ENCODE data around the gene STX18.
"Not testable (repeated sequence)": the region's sequence is repeated elsewhere in the genome, so short reads cannot be mapped to it uniquely, and the experiment has no call there.

STX18 gene

GRCh38 chr4:4507923-4508322, 33.9 kb downstream of the STX18 start:
- ATAC-seq (ENCODE audit: insufficient read depth, low read depth) (no peak), DNase-seq (no peak)
- TF ChIP-seq EZH2 (IDR thresholded peaks at IDR 0.05; ENCODE audit: borderline replicate concordance, low read depth, low read length, severe bottlenecking) (no peak), CTCF (IDR thresholded peaks at IDR 0.05; ENCODE audit: borderline replicate concordance, extremely low read depth, low read length, poor library complexity, severe bottlenecking) (peak; percentile 50)
- Histone ChIP-seq H3K4me3 (ENCODE audit: low read depth in 1 of 2, low read length in 2 of 2) (no peak overlapping the region), H3K27me3 (ENCODE audit: insufficient read depth, low read length, poor library complexity) (no peaks in the 10 kb centered on the region), H2AFZ (ENCODE audit: low read depth, low read length) (no peak overlapping the region), H3K9ac (ENCODE audit: low read depth, low read length) (no peak overlapping the region), H3K4me1 (ENCODE audit: insufficient read depth, low read length) (peaks cover 16% of the 10 kb centered on the region), H4K20me1 (ENCODE audit: insufficient read depth, low read length) (peaks cover 11% of the 10 kb centered on the region; the same call in 1 of the 2 replicates), H3K9me3 (ENCODE audit: insufficient read depth, low read length, severe bottlenecking) (no peaks in the 10 kb centered on the region), H3K4me2 (ENCODE audit: insufficient read depth, low read length) (no peak overlapping the region), H3K36me3 (ENCODE audit: insufficient read depth, low read length) (no peaks in the 10 kb centered on the region), H3K79me2 (ENCODE audit: insufficient read depth, low read length) (peaks cover 18% of the 10 kb centered on the region; the same call in 1 of the 2 replicates), H3K27ac (ENCODE audit: low read length) (no peak overlapping the region)

- Histone ChIP-seq H3K27me3 (ENCODE audit: insufficient read depth, low read length, poor library complexity) (no peaks in the 10 kb centered on the region), H3K4me2 (ENCODE audit: insufficient read depth, low read length) (no peak overlapping the region), H3K36me3 (ENCODE audit: insufficient read depth, low read length) (no peaks in the 10 kb centered on the region), H3K79me2 (ENCODE audit: insufficient read depth, low read length) (peaks cover 17% of the 10 kb centered on the region; the same call in 1 of the 2 replicates), H3K27ac (ENCODE audit: low read length) (no peak overlapping the region), H3K9me3 (ENCODE audit: insufficient read depth, low read length, severe bottlenecking) (no peaks in the 10 kb centered on the region), H3K4me3 (ENCODE audit: low read depth in 1 of 2, low read length in 2 of 2) (no peak overlapping the region), H3K9ac (ENCODE audit: low read depth, low read length) (no peak overlapping the region), H2AFZ (ENCODE audit: low read depth, low read length) (no peak overlapping the region), H3K4me1 (ENCODE audit: insufficient read depth, low read length) (peaks cover 22% of the 10 kb centered on the region), H4K20me1 (ENCODE audit: insufficient read depth, low read length) (peaks cover 7% of the 10 kb centered on the region; the same call in 1 of the 2 replicates)
- TF ChIP-seq EZH2 (IDR thresholded peaks at IDR 0.05; ENCODE audit: borderline replicate concordance, low read depth, low read length, severe bottlenecking) (no peak), CTCF (IDR thresholded peaks at IDR 0.05; ENCODE audit: borderline replicate concordance, extremely low read depth, low read length, poor library complexity, severe bottlenecking) (no peak)
- DNase-seq (no peak), ATAC-seq (ENCODE audit: insufficient read depth, low read depth) (no peak)
Observed at GRCh38 chr4:4507403-4507802, 34.4 kb downstream of the STX18 start.

- Histone ChIP-seq H3K27ac (ENCODE audit: low read length) (no peak overlapping the region), H3K79me2 (ENCODE audit: insufficient read depth, low read length) (peaks cover 18% of the 10 kb centered on the region)
Observed at GRCh38 chr4:4506961-4507360, 34.9 kb downstream of the STX18 start.

GRCh38 chr4:4505211-4505610, 36.6 kb downstream of the STX18 start:
- not testable (repeated sequence) for H3K36me3 ChIP-seq (ENCODE audit: insufficient read depth, low read length); H2AFZ ChIP-seq (ENCODE audit: low read depth, low read length); H3K27me3 ChIP-seq (ENCODE audit: insufficient read depth, low read length, poor library complexity); ATAC-seq (ENCODE audit: insufficient read depth, low read depth); DNase-seq; H3K9ac ChIP-seq (ENCODE audit: low read depth, low read length); H4K20me1 ChIP-seq (ENCODE audit: insufficient read depth, low read length); H3K4me3 ChIP-seq (ENCODE audit: low read depth in 1 of 2, low read length in 2 of 2); H3K9me3 ChIP-seq (ENCODE audit: insufficient read depth, low read length, severe bottlenecking); H3K4me2 ChIP-seq (ENCODE audit: insufficient read depth, low read length); H3K27ac ChIP-seq (ENCODE audit: low read length)
- Histone ChIP-seq H3K79me2 (ENCODE audit: insufficient read depth, low read length) (peaks cover 28% of the 10 kb centered on the region), H3K4me1 (ENCODE audit: insufficient read depth, low read length) (peaks cover 30% of the 10 kb centered on the region)

More at GRCh38 chr4:4506961-4507360, 34.9 kb downstream of the STX18 start:
- Histone ChIP-seq H4K20me1 (ENCODE audit: insufficient read depth, low read length) (peaks cover 5% of the 10 kb centered on the region; the same call in 1 of the 2 replicates), H3K9ac (ENCODE audit: low read depth, low read length) (no peak overlapping the region), H3K4me3 (ENCODE audit: low read depth in 1 of 2, low read length in 2 of 2) (no peak overlapping the region), H3K4me2 (ENCODE audit: insufficient read depth, low read length) (no peak overlapping the region), H3K27me3 (ENCODE audit: insufficient read depth, low read length, poor library complexity) (no peaks in the 10 kb centered on the region), H3K9me3 (ENCODE audit: insufficient read depth, low read length, severe bottlenecking) (no peaks in the 10 kb centered on the region), H3K36me3 (ENCODE audit: insufficient read depth, low read length) (no peaks in the 10 kb centered on the region), H2AFZ (ENCODE audit: low read depth, low read length) (no peak overlapping the region), H3K4me1 (ENCODE audit: insufficient read depth, low read length) (peaks cover 26% of the 10 kb centered on the region)
- no peak for DNase-seq
- no peak for ATAC-seq (ENCODE audit: insufficient read depth, low read depth)
- TF ChIP-seq CTCF (IDR thresholded peaks at IDR 0.05; ENCODE audit: borderline replicate concordance, extremely low read depth, low read length, poor library complexity, severe bottlenecking): no peak

Data from DND-41 (cell line).